ENCODE results near the gene ETFB. TPM values are rescaled to one million over a fixed set of nuclear protein-coding genes. Genes with fewer than 3 reads are reported as not detected.

Gene ETFB
- polyA plus RNA-seq, 3 donors: 123 to 149 (median 132) TPM

- no peak for DNase-seq (ENCODE audit: low read depth in 3 of 3, low spot score in 2 of 3)
Measured at GRCh38 chr19:51331193-51331592, 35.0 kb downstream of the ETFB start.

GRCh38 chr19:51330366-51330765 is 35.8 kb downstream of the ETFB start:
- no peak for DNase-seq (ENCODE audit: low read depth in 3 of 3, low spot score in 2 of 3)

GRCh38 chr19:51329411-51329810 is 36.8 kb downstream of the ETFB start:
- DNase-seq (ENCODE audit: low read depth in 3 of 3, low spot score in 2 of 3): no peak

GRCh38 chr19:51327066-51328001 is 38.9 kb downstream of the ETFB start:
- DNase-seq (ENCODE audit: low read depth in 3 of 3, low spot score in 2 of 3): no peak

GRCh38 chr19:51326216-51327065 is 39.7 kb downstream of the ETFB start:
- DNase-seq (ENCODE audit: low read depth in 3 of 3, low spot score in 2 of 3): no peak

GRCh38 chr19:51325161-51325976 is 40.8 kb downstream of the ETFB start:
- no peak for DNase-seq (ENCODE audit: low read depth in 3 of 3, low spot score in 2 of 3)

- no peak for DNase-seq (ENCODE audit: low read depth in 3 of 3, low spot score in 2 of 3)
Measured at GRCh38 chr19:51324167-51324481, 42.1 kb downstream of the ETFB start.

GRCh38 chr19:51323481-51324166 is 42.6 kb downstream of the ETFB start:
- DNase-seq (ENCODE audit: low read depth in 3 of 3, low spot score in 2 of 3): no peak

GRCh38 chr19:51321799-51322198 is 44.4 kb downstream of the ETFB start:
- no peak for DNase-seq (ENCODE audit: low read depth in 3 of 3, low spot score in 2 of 3)

GRCh38 chr19:51320280-51320657 is 45.9 kb downstream of the ETFB start:
- peak in 1 of 3 donors; percentile 36 for DNase-seq (ENCODE audit: low read depth in 3 of 3, low spot score in 2 of 3)

GRCh38 chr19:51319649-51320279 is 46.4 kb downstream of the ETFB start:
- no peak for DNase-seq (ENCODE audit: low read depth in 3 of 3, low spot score in 2 of 3)

- DNase-seq (ENCODE audit: low read depth in 3 of 3, low spot score in 2 of 3): no peak
Measured at GRCh38 chr19:51318687-51319648, 47.2 kb downstream of the ETFB start.

GRCh38 chr19:51317968-51318367 is 48.2 kb downstream of the ETFB start:
- DNase-seq (ENCODE audit: low read depth in 3 of 3, low spot score in 2 of 3): no peak

- no peak for DNase-seq (ENCODE audit: low read depth in 3 of 3, low spot score in 2 of 3)
Measured at GRCh38 chr19:51317376-51317775, 48.8 kb downstream of the ETFB start.

- DNase-seq (ENCODE audit: low read depth in 3 of 3, low spot score in 2 of 3): no peak
Measured at GRCh38 chr19:51316688-51317087, 49.5 kb downstream of the ETFB start.

GRCh38 chr19:51311351-51312257 is 54.6 kb downstream of the ETFB start, which contains the start of gene IGLON5:
Gene IGLON5 (plus strand): TSS chr19:51311644. CDS start chr19:51311848, 204 bp downstream.
- DNase-seq (ENCODE audit: low read depth in 3 of 3, low spot score in 2 of 3): no peak

GRCh38 chr19:51305479-51305878 is 60.7 kb downstream of the ETFB start:
- DNase-seq (ENCODE audit: low read depth in 3 of 3, low spot score in 2 of 3): no peak

- DNase-seq (ENCODE audit: low read depth in 3 of 3, low spot score in 2 of 3): no peak
Measured at GRCh38 chr19:51301266-51301665, 64.9 kb downstream of the ETFB start.

Measured in right renal cortex interstitium (tissue), 3 donors.